ENCODE results near the gene MIGA2.
"Not testable (repeated sequence)": the region's sequence is repeated elsewhere in the genome, so short reads cannot be mapped to it uniquely, and the experiment has no call there.

The MIGA2 gene

GRCh38 chr9:129110740-129111527 is 74.5 kb downstream of the MIGA2 start, which contains the start of the genes CRAT and PTPA:
Gene CRAT (minus strand): TSS chr9:129110793. CDS start chr9:129110509, 284 bp downstream.
Gene PTPA (plus strand): TSS chr9:129111415. CDS start chr9:129111601, 186 bp downstream.
- H3K4me1 ChIP-seq (ENCODE audit: control insufficient read depth, insufficient read depth, low read length) = peaks cover 35% of the 10 kb centered on the region
- H3K27me3 ChIP-seq (ENCODE audit: control insufficient read depth, insufficient read depth, low read length) = no peaks in the 10 kb centered on the region
- no peaks in the 10 kb centered on the region for H3K36me3 ChIP-seq (ENCODE audit: control insufficient read depth, insufficient read depth, low read length)
- no peaks in the 10 kb centered on the region for H3K9me3 ChIP-seq (ENCODE audit: control insufficient read depth, low read length)
- H3K9ac ChIP-seq (ENCODE audit: low read length) = peak within 1 kb of the TSS; percentile 91
- H3K4me3 ChIP-seq (ENCODE audit: low read length) = peak within 1 kb of the TSS; percentile 41

- no peaks in the 10 kb centered on the region for H3K36me3 ChIP-seq (ENCODE audit: control insufficient read depth, insufficient read depth, low read length)
- no peaks in the 10 kb centered on the region for H3K27me3 ChIP-seq (ENCODE audit: control insufficient read depth, insufficient read depth, low read length)
- H3K4me1 ChIP-seq (ENCODE audit: control insufficient read depth, insufficient read depth, low read length) = peaks cover 35% of the 10 kb centered on the region
- H3K4me3 ChIP-seq (ENCODE audit: low read length) = peak overlapping the region; percentile 29
- peak overlapping the region; percentile 91 for H3K9ac ChIP-seq (ENCODE audit: low read length)
- H3K9me3 ChIP-seq (ENCODE audit: control insufficient read depth, low read length) = no peaks in the 10 kb centered on the region
Observed at GRCh38 chr9:129111528-129112151, 75.2 kb downstream of the MIGA2 start.

- not testable (repeated sequence) for H3K36me3 ChIP-seq (ENCODE audit: control insufficient read depth, insufficient read depth, low read length); H3K9me3 ChIP-seq (ENCODE audit: control insufficient read depth, low read length); H3K27me3 ChIP-seq (ENCODE audit: control insufficient read depth, insufficient read depth, low read length)
- peak overlapping the region; percentile 91 for H3K9ac ChIP-seq (ENCODE audit: low read length)
- peak overlapping the region; percentile 29 for H3K4me3 ChIP-seq (ENCODE audit: low read length)
- H3K4me1 ChIP-seq (ENCODE audit: control insufficient read depth, insufficient read depth, low read length) = peaks cover 36% of the 10 kb centered on the region
Observed at GRCh38 chr9:129112526-129112925, 76.1 kb downstream of the MIGA2 start.

DNA sequence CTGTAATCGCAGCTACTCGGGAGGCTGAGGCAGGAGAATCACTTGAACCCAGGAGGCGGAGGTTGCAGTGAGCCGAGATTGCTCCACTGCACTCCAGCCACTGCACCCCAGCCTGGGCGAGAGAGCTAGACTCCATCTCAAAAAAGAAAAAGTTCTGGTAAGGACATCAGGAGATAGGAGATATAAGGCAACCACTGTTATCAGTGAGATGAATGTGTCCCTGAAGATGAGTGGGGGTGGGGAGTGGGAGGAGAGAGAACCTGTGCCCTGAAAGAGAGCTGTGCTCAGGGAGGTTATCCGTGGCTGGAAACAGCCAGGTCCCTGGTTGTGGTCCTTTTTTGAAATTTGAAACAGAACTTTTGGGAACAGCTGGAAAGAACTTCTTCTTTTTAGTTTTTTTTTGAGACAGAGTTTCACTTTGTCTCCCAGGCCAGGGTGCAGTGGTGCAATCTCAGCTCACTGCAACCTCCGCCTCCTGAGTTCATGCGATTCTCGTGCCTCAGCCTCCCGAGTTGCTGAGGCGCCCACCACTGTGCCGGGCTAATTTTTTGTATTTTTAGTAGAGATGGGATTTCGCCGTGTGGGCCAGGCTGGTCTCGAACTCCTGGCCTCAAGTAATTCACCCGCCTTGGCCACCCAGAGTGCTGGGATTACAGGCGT is 77.3 kb downstream of the MIGA2 start:
- H3K4me3 ChIP-seq (ENCODE audit: low read length) = no peak overlapping the region
- no peaks in the 10 kb centered on the region for H3K36me3 ChIP-seq (ENCODE audit: control insufficient read depth, insufficient read depth, low read length)
- no peak overlapping the region for H3K9ac ChIP-seq (ENCODE audit: low read length)
- H3K27me3 ChIP-seq (ENCODE audit: control insufficient read depth, insufficient read depth, low read length) = no peaks in the 10 kb centered on the region
- H3K9me3 ChIP-seq (ENCODE audit: control insufficient read depth, low read length) = no peaks in the 10 kb centered on the region
- H3K4me1 ChIP-seq (ENCODE audit: control insufficient read depth, insufficient read depth, low read length) = peaks cover 31% of the 10 kb centered on the region

- Histone ChIP-seq H3K9ac (ENCODE audit: low read length) (no peak overlapping the region), H3K36me3 (ENCODE audit: control insufficient read depth, insufficient read depth, low read length) (no peaks in the 10 kb centered on the region), H3K27me3 (ENCODE audit: control insufficient read depth, insufficient read depth, low read length) (no peaks in the 10 kb centered on the region), H3K4me1 (ENCODE audit: control insufficient read depth, insufficient read depth, low read length) (peaks cover 16% of the 10 kb centered on the region), H3K4me3 (ENCODE audit: low read length) (no peak overlapping the region), H3K9me3 (ENCODE audit: control insufficient read depth, low read length) (no peaks in the 10 kb centered on the region)
Observed at GRCh38 chr9:129118799-129119198, 82.4 kb downstream of the MIGA2 start.

- no peaks in the 10 kb centered on the region for H3K9me3 ChIP-seq (ENCODE audit: control insufficient read depth, low read length)
- peaks cover 11% of the 10 kb centered on the region for H3K4me1 ChIP-seq (ENCODE audit: control insufficient read depth, insufficient read depth, low read length)
- H3K4me3 ChIP-seq (ENCODE audit: low read length) = no peak overlapping the region
- H3K36me3 ChIP-seq (ENCODE audit: control insufficient read depth, insufficient read depth, low read length) = no peaks in the 10 kb centered on the region
- H3K9ac ChIP-seq (ENCODE audit: low read length) = no peak overlapping the region
- H3K27me3 ChIP-seq (ENCODE audit: control insufficient read depth, insufficient read depth, low read length) = no peaks in the 10 kb centered on the region
Observed at GRCh38 chr9:129121483-129121882, 85.1 kb downstream of the MIGA2 start.
